HCT116 (cell line): ENCODE data around the gene UCHL3. TPM values are rescaled to one million over a fixed set of nuclear protein-coding genes. Genes with fewer than 3 reads are reported as not detected.

Experiments
- ATAC-seq: fragments of 200-7000 bp; cut with Tn5 transposase; 2 replicates; pipeline ENCODE4 v1.9.1; 2020; ENCODE audit warnings: mild to moderate bottlenecking, moderate library complexity
- BruUV-seq: library from RNA; stranded (reverse); fragments of 400-500 nt; replicated peaks from 2 replicates; lab custom pipeline; 2021; lab: Mats Ljungman, UMichigan
- CTCF ChIA-PET: fragments of 300-600 bp; sonication (Branson Sonifier 250); formaldehyde crosslinking; loops from one replicate; lab custom pipeline; 2021; ENCODE audit warnings: antibody characterized with exemption; lab: Charles Lee
- POLR2A ChIA-PET: fragments of 300-600, 350-600 bp; sonication (Branson Sonifier 250); formaldehyde crosslinking; loops from one replicate; lab custom pipeline; 2021; ENCODE audit warnings: antibody characterized with exemption; lab: Charles Lee
- RAD21 ChIA-PET, 2 experiments: fragments of 300-600 bp; sonication (Branson Sonifier 250); formaldehyde crosslinking; loops; one replicate each; lab custom pipeline; 2023; ENCODE audit warnings: low total read pairs in 2 of 2; ENCODE audit not compliant: uncharacterized antibody in 2 of 2, unreplicated experiment in 2 of 2, low non-redundant PET in 1 of 2; lab: Charles Lee
- DNase-seq: peaks from one replicate; pipeline ENCODE4 v3.0.0-alpha.2; 2010; ENCODE audit warnings: low read depth, low spot score
- H2AFZ ChIP-seq: fragments of 200-600 bp; shearing (Covaris generic), sonication (generic); 2 replicates; pipeline ENCODE4 v1.6.1; 2017; ENCODE audit warnings: low read depth, mixed run types, mixed read lengths, antibody characterized with exemption, low read length; ENCODE audit not compliant: poor library complexity, severe bottlenecking
- H3K27ac ChIP-seq: 2 replicates; pipeline ENCODE4 v1.5.1; 2012; ENCODE audit warnings: low read depth, low read length
- H3K27me3 ChIP-seq: fragments of 200-600 bp; sonication (generic); 2 replicates; pipeline ENCODE4 v1.6.1; 2016; ENCODE audit warnings: mixed run types, low read length, mixed read lengths; ENCODE audit not compliant: insufficient read depth
- H3K36me3 ChIP-seq, 2 experiments: fragments of 200-500 bp in 1 of 2; fragments of 200-600 bp in 1 of 2; sonication (Bioruptor generic) in 1 of 2; sonication (generic) in 1 of 2; 2 replicates each; pipeline versions ENCODE4 v1.5.1 to v1.6.1; 2014 to 2016; ENCODE audit warnings: low read length in 2 of 2, inconsistent platforms in 1 of 2, mixed read lengths in 1 of 2, mixed run types in 1 of 2; ENCODE audit not compliant: insufficient read depth in 2 of 2, control insufficient read depth in 1 of 2
- H3K4me1 ChIP-seq, 2 experiments: fragments of 200-600 bp in 1 of 2; sonication (generic) in 1 of 2; 2 replicates each; pipeline versions ENCODE4 v1.5.1 to v1.6.1; 2012 to 2017; ENCODE audit warnings: low read length in 2 of 2, inconsistent platforms in 1 of 2, mild to moderate bottlenecking in 1 of 2, mixed read lengths in 1 of 2, mixed run types in 1 of 2, moderate library complexity in 1 of 2; ENCODE audit not compliant: insufficient read depth in 2 of 2, control insufficient read depth in 1 of 2
- H3K4me2 ChIP-seq: fragments of 200-600 bp; sonication (generic); 2 replicates; pipeline ENCODE4 v1.6.1; 2017; ENCODE audit warnings: mixed run types, low read length, mixed read lengths
- H3K4me3 ChIP-seq, 2 experiments: fragments of 200-600 bp in 1 of 2; sonication (generic) in 1 of 2; replicated peaks in 1 of 2; 2 replicates each; pipeline ENCODE4 v1.5.1; 2011 to 2016; ENCODE audit warnings: low read length in 2 of 2, control low read depth in 1 of 2, low read depth in 1 of 2, mild to moderate bottlenecking in 1 of 2, mixed read lengths in 1 of 2, mixed run types in 1 of 2
- H3K79me2 ChIP-seq: fragments of 200-600 bp; sonication (generic); 2 replicates; pipeline ENCODE4 v1.6.1; 2017; ENCODE audit warnings: mild to moderate bottlenecking, mixed run types, low read length, moderate library complexity, mixed read lengths; ENCODE audit not compliant: insufficient read depth
- H3K9ac ChIP-seq: fragments of 200-600 bp; sonication (generic); 2 replicates; pipeline ENCODE4 v1.6.1; 2016; ENCODE audit warnings: low read length, mixed read lengths
- H3K9me2 ChIP-seq: fragments of 200-600 bp; sonication (generic), shearing (Covaris generic); 2 replicates; pipeline ENCODE4 v1.6.1; 2017; ENCODE audit warnings: mixed run types, mild to moderate bottlenecking, moderate library complexity; ENCODE audit not compliant: insufficient read depth
- H3K9me3 ChIP-seq, 2 experiments: fragments of 200-500 bp in 1 of 2; fragments of 200-600 bp in 1 of 2; sonication (Bioruptor generic) in 1 of 2; sonication (generic) in 1 of 2; 2 replicates each; pipeline ENCODE4 v1.6.1; 2014 to 2017; ENCODE audit warnings: low read length in 2 of 2, mixed read lengths in 2 of 2, inconsistent platforms in 1 of 2, low read depth in 1 of 2, mild to moderate bottlenecking in 1 of 2, mixed run types in 1 of 2, moderate library complexity in 1 of 2; ENCODE audit not compliant: control insufficient read depth in 1 of 2, insufficient read depth in 1 of 2
- H4K20me1 ChIP-seq: fragments of 200-600 bp; sonication (generic), shearing (Covaris generic); 2 replicates; pipeline ENCODE4 v1.6.1; 2017; ENCODE audit warnings: mixed run types, mild to moderate bottlenecking, moderate library complexity; ENCODE audit not compliant: insufficient read depth
- ATF3 ChIP-seq: IDR thresholded peaks from 2 replicates; pipeline ENCODE4 v1.6.1; 2012
- CTCF ChIP-seq, 3 experiments: fragments of 200-600 bp in 1 of 3; sonication (generic) in 1 of 3; IDR thresholded peaks in 2 of 3; conservative IDR thresholded peaks in 1 of 3; 2 replicates each; pipeline ENCODE4 v1.5.1; 2012 to 2017; ENCODE audit warnings: low read depth in 2 of 3, low read length in 2 of 3, antibody characterized with exemption in 1 of 3, borderline replicate concordance in 1 of 3, control low read depth in 1 of 3, mild to moderate bottlenecking in 1 of 3, mixed read lengths in 1 of 3, mixed run types in 1 of 3, moderate library complexity in 1 of 3; ENCODE audit not compliant: insufficient read depth in 1 of 3
- EGR1 ChIP-seq: IDR thresholded peaks from 2 replicates; pipeline ENCODE4 v1.6.1; 2012; ENCODE audit warnings: low read depth
- EZH2 ChIP-seq: fragments of 200-600 bp; sonication (generic); IDR thresholded peaks from 2 replicates; pipeline ENCODE4 v1.6.1; 2017; ENCODE audit warnings: antibody characterized with exemption, mixed run types
- RAD21 ChIP-seq: IDR thresholded peaks from 2 replicates; pipeline ENCODE4 v1.6.1; 2012; ENCODE audit warnings: low read depth, mild to moderate bottlenecking
- SP1 ChIP-seq: IDR thresholded peaks from 2 replicates; pipeline ENCODE4 v1.6.1; 2012; ENCODE audit warnings: low read depth
- ZNF274 ChIP-seq: fragments of 200-500 bp; sonication (Bioruptor generic); IDR thresholded peaks from 2 replicates; pipeline ENCODE4 v1.6.1; 2014; ENCODE audit warnings: mild to moderate bottlenecking, low read depth, low read length, inconsistent platforms
- intact Hi-C: fragments of 100-400 bp; cut with micrococcal nuclease; formaldehyde crosslinking; loops from 2 replicates; pipeline ENCODE4 v1.10.0; 2022
- total RNA-seq: library from RNA; stranded (reverse); gene quantifications from one replicate; pipeline ENCODE4 v1.2.1, GENCODE V29; 2021; ENCODE audit not compliant: unreplicated experiment

The UCHL3 gene
- total RNA-seq, 1 experiment from 2014 or later: 32.4 TPM

GRCh38 chr13:75558145-75558840 is 8.7 kb downstream of the UCHL3 start:
- ChIA-PET POLR2A (no interaction called here), CTCF (no interaction called here)
- ATAC-seq: no peak

GRCh38 chr13:75566658-75567057 is 17.1 kb downstream of the UCHL3 start:
- ChIA-PET CTCF (no interaction called here), RAD21 (no interaction called here), POLR2A (no interaction called here)
- ATAC-seq: no peak
- BruUV-seq: no TSS peak
- H4K20me1 ChIP-seq: no peaks in the 10 kb centered on the region
- H3K9me3 ChIP-seq: no peaks in the 10 kb centered on the region
- intact Hi-C loops: loop anchor here (5.0 kb wide), 1 partner anchor 906 kb away; no protein-coding TSS in a partner anchor
- H3K9ac ChIP-seq: no peak overlapping the region
- DNase-seq: no peak
- TF ChIP-seq EZH2: no peak
- TF ChIP-seq RAD21: peak; percentile 47
- TF ChIP-seq ZNF274: no peak
- peak; percentile 18 to 48 (median 31); a peak in 4 of 6 replicates for TF ChIP-seq CTCF (IDR thresholded peaks at IDR 0.05 in 2 of 3, conservative IDR thresholded peaks at IDR 0.05 in 1 of 3; ENCODE audit: borderline replicate concordance in 1 of 3, insufficient read depth in 1 of 3, low read depth in 2 of 3, low read length in 2 of 3)
- no peaks in the 10 kb centered on the region for H3K79me2 ChIP-seq
- H3K9me2 ChIP-seq: no peaks in the 10 kb centered on the region
- no peaks in the 10 kb centered on the region for H3K4me1 ChIP-seq
- H3K4me2 ChIP-seq: no peak overlapping the region
- H2AFZ ChIP-seq: no peak overlapping the region
- peaks cover 3 to 23% of the 10 kb centered on the region in 2 experiments; a peak in 3 of 4 replicates for H3K36me3 ChIP-seq
- no peak overlapping the region for H3K27ac ChIP-seq
- no peaks in the 10 kb centered on the region for H3K27me3 ChIP-seq
- H3K4me3 ChIP-seq: no peak overlapping the region

More at GRCh38 chr13:75558145-75558840, 8.7 kb downstream of the UCHL3 start:
- intact Hi-C loops: no loop called here
- DNase-seq: no peak
- no peaks in the 10 kb centered on the region for H3K4me1 ChIP-seq
- no TSS peak for BruUV-seq
- TF ChIP-seq SP1 (no peak), EGR1 (no peak), EZH2 (no peak), ATF3 (no peak)
- no peak overlapping the region for H2AFZ ChIP-seq
- H3K4me3 ChIP-seq: no peak overlapping the region
- H4K20me1 ChIP-seq: no peaks in the 10 kb centered on the region
- RAD21 ChIA-PET: no interaction called here
- no peaks in the 10 kb centered on the region for H3K9me3 ChIP-seq
- H3K36me3 ChIP-seq: 0 out of 4 replicates have a peak, but pooled peaks cover 0 to 3% of the 10 kb centered on the region in 2 experiments
- no peak overlapping the region for H3K4me2 ChIP-seq
- no peaks in the 10 kb centered on the region for H3K27me3 ChIP-seq
- no peak overlapping the region for H3K27ac ChIP-seq
- no peak overlapping the region for H3K9ac ChIP-seq
- peaks cover 9% of the 10 kb centered on the region for H3K79me2 ChIP-seq
- H3K9me2 ChIP-seq: no peaks in the 10 kb centered on the region
